GM19025 (cell line): ENCODE measurements around the gene HOXC12.

Experiments
- ATAC-seq: cut with Tn5 transposase; IDR thresholded peaks from one replicate; pipeline ENCODE4 v1.9.1; 2021; ENCODE audit warnings: mild to moderate bottlenecking, low read depth, moderate library complexity; ENCODE audit not compliant: unreplicated experiment

The HOXC12 gene

DNA sequence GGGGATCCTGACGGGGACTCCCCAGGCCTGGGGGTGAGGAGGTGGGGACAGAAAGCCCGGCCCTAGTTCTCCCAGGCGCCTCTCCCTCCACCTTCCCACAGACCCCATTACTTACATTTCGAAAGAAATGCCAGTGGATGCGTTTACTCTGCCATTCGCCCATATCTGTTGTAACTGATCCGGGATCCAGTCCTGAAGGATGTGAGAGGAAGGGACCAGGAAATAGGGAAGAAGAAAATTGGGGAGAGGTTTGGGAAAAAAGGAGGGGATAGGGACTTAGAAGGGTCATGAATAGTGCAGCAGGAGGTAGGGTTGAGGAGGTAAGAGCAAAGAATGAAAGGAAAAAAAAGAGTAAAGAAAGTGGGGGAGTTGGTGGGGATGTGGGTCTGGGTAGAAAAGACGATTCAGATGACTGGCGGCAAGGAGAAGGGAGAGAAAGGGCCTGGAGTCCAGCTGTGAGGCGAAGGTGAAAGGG lies 1.1 kb downstream of the HOXC12 start:
- no peak for ATAC-seq

DNA sequence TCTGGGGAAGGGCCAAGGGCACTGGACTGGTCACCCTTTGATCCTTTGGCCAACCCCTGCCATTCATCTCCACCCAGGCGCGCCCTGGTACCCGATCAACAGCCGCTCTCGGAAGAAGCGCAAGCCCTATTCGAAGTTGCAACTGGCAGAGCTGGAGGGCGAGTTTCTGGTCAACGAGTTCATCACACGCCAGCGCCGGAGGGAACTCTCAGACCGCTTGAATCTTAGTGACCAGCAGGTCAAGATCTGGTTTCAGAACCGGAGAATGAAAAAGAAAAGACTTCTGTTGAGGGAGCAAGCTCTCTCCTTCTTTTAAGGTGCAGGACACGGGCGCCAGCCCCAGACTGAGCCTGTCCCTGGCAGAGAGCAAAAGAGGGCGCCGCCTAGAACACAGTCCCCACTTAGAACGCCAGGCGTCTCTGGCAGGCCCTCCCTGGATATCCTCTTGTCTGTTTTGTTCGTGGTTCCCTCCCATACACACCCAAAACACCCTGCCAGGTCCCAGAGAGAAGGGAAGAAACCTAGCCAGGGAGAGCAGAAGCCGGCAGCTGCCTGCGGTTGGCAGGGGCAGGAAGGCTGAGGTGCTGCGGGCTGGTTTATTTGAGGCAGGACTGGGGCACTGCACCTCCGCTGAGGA lies 1.7 kb downstream of the HOXC12 start:
- no peak for ATAC-seq

DNA sequence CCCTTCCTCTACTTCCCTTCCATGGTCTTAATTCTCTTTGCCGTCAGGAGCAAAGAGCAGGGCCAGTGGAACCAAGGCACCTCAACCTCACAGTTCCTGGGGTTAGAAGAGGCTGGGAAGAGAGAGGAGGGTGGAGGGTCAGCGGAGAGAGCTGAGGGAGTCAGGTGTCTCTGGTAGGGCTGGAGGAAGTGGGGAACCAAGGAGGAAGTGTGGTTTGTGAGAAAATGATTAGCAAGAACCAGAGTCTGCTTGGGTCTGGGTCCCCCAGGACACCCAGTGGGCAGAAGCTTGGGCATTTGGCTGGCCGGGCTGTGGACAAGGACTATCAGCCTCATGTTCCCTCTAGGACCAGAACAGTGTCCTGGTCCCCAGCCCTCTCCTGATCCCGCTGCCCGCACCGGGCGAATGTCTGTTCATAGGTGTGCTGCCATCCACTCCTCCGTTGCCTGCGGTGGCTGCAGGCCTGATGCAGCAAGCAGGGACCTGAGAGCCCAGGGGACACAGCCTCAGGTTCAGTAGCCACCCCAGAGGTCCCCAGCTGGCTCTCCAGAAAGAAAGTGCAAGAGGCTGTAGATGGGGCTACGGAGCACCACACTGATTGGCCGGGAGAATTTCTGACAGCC lies 2.3 kb downstream of the HOXC12 start:
- ATAC-seq, result no peak

DNA sequence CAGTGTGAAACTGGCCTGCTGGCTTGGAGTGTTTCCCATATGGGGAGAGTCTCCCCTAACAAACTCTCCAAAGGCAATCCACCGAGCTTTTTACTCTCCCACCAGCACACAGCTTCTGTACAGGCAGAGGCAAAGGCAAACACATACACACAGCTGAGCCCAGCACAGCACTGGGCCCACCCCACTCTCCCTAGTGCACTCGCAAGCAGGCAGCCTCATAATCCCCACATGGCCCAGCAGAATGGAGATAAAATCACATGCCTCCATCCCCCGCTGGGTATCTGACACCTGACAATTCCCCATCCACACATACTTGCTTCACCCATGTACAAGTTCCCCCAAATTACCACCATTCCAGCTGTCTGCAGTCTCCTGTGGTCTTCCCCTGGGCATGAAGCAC lies 3.4 kb downstream of the HOXC12 start:
- no peak for ATAC-seq

DNA sequence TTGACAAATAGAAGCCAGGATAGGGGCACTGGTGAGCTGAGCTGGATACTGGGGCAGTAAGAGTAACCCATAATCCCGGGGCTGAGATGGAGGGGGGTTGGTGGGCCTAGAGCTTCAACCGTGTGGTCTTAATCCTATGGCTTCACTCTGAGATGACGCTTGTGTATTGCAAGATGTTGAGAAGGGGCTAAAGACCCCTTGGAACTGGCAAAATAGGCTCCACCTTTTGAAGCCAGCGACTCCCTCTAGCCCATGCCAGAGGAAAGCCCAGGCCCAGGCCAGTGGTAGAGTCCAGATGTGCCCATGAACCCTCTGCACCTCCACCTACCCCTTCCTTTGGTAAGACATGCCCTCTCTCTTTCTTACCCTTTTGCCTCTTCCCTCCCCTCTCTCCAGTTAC lies 4.6 kb downstream of the HOXC12 start:
- ATAC-seq, result no peak

DNA sequence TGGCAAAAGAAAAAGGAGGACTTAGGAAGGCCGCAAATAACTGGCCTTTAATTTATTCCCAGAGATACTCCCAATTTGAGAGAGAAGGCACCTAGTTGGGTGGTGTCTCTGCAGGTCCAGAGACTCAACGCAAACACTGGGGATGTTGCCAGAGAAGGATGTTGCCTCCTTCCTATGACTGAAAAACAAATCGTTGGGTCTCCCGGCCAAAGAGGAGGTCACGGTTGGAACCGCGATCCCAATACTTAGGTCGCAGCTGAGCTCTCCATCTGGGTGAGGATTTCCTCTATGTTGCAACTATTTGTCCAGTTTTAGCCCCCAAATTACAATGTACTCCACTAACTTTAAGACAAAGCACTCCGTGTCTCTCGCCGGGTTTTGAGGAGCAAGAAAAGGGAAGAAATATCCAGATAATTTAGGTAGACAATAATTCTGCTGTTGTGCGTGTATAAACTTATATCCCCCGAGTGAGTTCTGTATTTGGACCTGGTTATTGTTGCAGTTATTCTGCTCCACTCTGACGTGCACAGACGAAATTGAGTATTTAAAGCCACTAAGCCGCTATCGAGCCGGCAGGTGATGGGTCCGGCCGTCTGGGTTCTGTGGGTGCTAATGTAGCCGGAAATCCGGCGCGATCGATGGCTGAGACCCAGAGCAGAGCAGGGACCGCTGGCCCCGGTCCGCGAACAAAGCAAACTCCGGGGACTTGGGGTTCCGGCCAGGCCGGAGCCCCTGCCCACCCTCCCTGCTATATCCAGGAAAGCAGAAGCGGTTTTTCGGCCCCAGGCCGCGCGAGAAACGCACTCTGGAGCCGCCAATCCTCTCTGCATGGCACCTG lies 5.7 kb downstream of the HOXC12 start:
- no peak for ATAC-seq

DNA sequence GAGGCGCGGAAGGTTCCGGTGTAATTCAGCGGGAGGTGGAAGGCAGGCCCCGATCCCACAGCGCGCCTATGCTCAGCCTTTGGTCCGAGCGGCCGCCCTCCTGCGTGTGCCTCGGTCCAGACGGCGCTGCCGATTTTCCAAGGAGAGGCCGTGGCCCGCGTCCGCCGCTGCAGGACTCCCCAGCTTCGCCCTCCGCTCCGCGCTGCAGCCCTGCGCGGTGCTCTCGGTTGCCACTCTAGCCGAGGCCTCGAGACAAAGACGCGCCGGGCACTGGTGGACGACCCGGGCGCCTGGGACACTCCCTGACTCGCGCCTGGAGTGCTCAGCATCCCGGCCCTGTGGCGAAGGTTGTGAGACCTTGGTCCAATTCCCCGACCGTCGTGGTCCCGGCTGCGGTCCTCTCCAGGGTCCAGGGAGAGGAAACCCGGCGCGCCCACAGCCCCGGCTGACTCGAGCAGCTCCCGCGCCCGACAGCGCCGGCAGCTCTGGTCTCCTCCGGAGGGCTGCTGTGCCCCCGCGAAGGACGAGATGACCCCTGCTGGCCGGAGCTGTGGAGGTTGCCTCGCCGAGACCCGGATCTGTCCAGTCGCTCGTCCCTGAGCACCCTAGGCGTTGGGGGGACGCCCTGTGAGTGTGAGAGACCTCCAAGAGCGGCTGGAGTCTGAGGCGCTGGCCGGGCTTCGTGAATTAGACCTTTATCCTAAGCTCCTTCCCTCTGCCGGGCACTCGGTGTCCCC lies 6.5 kb downstream of the HOXC12 start:
- ATAC-seq, result no peak

DNA sequence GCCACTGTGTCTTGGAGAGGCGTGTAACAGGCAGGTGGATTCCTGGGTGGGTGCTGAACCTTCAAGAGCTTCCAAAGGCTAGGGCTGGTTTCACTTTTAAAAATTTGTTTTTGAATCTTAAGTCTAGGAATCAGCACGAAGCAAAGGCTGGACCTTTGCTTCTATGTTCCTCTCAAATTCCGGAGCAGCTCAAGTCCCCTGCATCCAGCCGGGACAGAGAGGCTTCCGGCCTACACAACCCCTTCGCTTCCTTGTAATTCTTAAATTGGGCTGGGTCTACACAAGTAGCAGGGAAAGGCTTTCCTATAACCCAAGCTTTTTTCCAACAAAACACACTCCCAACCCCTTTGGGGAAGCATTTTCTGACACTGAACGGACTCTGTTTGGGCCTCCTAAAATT lies 8.3 kb downstream of the HOXC12 start:
- ATAC-seq, result no peak

DNA sequence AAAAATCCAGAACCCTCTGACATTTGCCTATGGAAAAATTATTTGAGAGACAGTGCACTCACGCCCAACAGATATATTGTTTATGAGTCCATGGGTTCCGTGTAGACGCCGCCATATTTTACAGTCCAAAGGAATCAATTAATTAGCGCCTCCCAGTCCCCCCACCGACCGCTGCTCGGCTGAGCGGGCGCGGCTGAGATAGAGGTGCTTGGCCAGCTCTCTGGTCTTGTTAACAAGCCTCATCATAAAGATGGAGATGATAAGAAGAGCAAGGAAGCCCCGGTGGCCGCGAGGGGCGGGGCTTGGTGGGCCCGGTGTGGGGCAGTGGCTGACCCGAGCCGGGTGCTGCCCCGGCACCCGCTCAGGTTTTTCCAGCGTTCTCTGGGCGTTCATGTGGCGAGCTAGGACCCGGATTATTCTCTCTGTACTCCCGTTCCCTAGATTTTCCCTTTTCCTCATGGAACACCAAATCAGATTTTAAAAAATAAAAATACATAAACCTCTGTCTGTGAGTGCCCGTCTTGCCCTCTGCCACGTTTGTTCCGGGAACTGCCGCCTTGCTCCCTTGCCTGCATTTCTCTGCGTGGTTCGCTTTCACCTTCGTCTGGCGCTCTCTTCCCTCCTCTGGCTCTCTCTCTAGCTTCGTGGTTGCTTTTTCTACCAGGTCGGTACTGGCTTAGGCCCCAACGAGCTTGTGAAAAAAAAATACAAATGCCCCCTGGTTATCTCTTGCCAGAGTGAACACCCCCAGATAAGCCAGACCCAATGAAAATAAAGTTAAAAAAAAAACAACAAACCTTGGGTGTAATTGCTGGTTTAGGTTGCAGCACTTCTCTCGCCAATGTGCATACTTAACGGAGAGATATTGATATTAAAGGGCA lies 9.0 kb downstream of the HOXC12 start:
- ATAC-seq, result no peak

DNA sequence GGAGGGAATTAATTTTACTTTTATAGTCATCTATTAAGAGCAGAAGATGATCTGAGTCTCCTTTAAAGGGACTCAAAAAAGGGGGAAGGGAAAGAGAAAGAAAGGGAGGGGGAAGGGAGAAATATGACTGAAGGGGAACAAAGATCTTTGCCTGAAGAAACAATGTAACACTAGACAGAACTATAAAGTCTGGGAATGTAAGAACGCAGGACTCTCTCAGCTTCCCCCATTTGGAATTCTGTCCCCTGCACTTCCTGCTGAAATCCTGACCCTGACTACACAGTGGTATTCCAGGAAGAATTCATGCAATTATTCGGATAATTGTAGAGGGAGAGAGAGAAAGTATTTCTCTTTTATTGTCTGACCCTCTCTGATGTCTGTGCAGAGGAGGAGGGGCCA lies 9.6 kb downstream of the HOXC12 start:
- no peak for ATAC-seq

DNA sequence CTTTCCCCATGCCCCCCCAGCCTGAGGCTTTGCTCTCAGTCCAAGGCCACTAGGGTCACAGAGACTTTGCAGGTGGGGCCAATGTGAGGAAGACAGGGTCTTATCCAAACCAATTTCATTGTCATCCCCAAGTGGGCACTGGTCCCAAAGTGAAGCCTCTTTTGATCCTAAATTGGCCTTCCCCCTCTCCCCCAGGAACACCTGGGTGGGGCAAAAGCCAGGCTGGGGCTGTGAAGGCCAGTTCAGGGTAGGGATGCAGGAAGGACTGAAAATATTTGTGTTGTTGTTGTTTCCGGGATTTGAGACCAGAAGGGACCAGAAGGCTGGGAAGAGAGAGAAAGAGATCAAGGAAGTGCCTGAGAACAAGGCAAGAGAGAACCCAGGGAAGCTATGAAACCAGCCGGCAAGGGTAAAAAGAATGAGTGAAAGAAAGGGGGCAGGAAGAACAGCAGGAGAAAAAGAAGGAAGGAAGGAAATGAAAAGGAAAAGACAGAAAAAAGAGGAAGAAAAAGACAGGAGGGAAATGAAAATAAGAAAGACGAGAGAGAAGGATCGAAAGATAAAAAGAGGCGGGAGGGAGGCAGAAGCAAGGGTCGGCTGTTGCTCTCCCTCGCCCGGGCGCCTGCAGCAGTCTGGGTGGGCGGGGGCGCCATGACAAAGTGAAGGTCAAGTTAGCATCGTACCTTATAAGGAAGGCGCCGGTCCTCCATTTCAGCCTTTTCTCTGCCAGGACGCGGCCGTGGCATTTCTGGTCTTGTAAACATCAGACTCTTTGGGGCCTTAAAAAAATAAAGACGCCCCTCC lies 10.8 kb downstream of the HOXC12 start:
- ATAC-seq, result no peak

DNA sequence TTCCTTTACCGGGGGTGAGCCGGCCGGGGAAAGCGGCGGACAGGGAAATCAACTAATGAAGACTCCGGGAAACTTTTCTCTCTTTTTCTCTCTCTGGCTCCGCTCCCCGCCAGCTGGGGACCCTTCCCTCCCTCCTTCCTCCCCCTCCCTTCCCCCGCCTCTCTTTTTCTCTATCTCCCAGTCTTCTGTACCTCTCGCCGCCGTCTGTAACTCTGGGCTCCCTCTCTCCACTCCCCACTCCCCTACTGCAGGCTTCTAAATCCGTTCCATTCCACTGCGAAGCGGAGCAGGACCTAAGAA lies 11.3 kb downstream of the HOXC12 start:
- ATAC-seq, result no peak

DNA sequence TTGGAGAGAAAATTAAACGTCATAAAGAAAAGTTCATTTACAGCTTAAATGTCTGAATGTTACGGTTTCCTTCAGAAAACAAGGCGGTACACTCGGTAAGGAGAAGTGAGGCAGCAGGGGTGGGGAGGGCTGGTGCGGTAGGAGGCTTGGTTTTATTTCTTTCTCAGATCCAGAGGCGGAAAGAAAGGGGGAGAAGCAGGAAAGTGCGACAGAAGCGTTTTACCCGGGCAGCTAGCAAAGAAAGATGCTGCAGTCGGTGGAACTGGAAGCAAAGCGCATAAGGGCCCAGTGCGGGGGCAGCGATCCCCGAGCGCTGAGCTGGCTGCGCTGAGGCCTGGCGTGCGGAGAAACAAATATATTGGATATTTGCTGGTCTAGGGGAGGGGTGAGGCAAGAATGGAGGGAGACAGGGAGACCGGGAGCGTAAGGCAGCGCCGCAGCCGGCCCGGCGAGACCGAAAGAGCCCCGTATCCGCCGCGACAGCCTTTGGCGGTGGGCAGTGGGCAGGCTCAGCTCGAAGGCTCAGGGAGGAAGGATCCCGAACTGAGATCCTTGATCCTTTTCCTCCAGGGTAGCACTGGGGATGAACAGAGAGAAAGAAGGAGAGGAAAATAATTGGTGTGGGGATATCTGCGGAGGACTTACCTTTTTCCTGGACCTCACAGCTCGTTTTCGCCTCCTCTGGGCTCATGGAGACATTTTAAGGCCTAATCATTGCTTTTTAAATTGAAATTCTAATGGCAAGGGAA lies 11.9 kb downstream of the HOXC12 start:
- ATAC-seq, result no peak

DNA sequence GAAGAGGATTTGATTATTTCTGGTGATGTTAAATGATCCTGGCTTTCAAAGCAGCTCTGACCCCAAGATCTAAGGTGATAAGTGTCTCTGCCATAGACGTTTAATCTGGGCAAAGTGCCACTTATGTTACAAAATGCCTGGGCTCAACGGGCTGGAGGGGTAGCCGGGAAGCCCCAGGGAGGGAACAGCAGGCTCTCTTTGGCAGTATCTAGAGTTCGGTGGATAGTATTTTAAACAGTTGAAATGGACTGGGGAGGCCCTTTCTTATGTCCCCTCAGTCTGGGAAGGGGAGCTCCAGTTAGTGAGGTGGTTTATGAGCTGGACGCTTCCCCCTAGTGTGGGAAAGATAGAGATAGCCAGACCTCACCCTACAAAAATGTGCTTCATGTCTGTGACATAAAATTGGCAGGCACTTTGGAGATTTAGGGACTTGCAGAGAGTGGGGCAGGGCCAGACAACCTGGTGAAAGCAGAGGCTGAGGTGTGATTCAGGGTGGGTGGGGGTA lies 12.8 kb downstream of the HOXC12 start:
- ATAC-seq, result no peak

DNA sequence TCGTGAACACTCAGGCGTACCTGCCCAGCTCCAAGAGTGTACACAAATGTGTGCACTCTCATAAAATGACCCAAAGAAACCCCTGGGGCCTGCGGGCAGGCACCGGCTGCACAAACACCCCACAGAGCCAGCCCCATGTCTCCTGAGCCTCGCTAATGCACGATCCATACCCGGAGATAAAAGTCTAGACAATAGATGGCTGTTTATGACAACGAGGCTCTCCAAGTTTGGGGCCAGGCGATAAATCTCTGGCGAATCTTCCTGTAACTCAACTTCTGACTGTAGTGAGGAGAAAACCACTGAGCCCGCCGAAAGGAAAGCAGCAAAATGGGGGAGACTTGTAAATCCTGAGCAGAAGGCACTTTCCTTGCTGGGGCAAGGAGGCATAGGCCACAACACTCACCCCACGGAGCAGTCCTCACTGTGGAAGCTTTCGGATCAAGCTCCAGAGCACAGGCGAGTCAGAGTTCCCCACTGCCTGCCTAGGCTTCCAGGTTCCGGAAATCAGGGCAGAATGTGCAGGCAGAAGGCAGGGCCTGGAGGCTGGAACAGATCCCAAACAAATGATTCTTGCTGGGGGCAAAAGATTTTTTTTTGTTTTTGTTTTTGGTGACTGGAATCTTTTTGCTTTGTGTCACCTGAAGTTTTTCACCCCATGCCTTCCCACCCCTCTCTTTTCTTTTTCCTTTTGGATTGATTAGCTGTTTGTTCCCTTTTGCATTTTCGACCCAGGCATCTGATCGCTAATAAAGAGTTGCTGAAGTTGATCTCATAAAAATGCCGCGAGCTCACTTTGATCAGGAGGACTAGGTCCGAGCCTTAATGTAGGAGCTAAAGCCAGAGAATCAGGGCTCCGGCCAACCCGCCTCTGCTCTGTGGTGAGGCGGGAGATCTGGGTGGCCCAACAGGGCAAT lies 13.8 kb downstream of the HOXC12 start:
- ATAC-seq, result no peak

DNA sequence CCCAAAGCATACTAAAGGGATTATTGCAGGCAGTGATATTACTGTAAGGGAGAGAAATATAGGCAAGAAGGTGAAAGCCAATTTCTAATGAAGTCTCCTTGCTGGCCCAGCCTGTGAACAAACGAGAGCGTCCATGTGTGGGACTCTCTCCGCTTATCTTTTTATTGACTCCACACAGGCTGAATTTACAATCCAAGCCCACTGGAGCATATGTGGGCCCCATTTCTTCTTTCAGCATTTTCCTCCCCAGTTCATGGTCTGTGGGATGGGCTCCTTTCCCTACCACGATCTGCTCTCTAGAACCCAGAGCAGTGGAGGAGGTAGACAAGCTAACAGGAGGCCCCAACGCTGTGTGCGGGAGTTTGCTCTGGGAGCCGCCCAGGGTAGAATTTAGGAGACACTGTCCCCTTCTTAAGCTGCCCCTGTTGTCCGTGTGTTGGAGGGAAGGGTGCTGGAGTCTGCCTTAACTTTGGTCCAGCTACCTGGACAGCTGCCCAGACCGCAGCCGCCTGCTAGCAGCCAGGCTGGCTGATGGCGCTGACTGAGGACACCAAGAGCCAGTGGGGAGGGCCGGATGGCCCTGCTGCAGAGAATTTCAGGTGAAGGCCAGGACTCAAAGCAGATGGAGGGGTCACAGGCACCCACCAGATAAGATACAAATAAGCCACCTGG lies 15.0 kb downstream of the HOXC12 start:
- ATAC-seq, result no peak

DNA sequence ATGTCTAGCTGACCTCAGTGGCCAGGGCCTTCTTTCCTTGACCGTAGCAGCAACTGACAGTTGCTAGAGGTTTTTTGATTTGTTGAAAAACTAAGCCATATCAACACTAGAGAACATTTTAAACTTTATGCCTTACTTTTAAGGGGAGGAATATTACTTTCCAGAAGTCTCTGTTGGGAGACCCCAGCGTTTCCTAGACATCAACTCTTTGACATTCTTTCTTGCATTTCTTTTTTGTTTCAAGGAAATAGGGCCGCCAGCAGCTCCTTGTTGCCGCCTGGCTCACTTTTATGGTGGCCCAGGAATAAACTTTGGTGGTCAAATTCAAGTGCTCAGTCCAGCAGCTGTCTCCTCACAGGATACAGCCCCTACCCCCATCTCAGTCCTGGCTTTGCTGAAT lies 15.7 kb downstream of the HOXC12 start:
- no peak for ATAC-seq
